A673 (cell line): ENCODE data around the gene SNX8.

Source experiments
- EZH2 ChIP-seq: fragments of 200-600 bp; sonication (generic); IDR thresholded peaks from 2 replicates; pipeline ENCODE4 v1.6.1; 2017; ENCODE audit warnings: borderline replicate concordance, low read depth, mild to moderate bottlenecking, mixed read lengths, antibody characterized with exemption, low read length; ENCODE audit not compliant: poor library complexity, severe bottlenecking
- TF ChIP-seq, protein P1 (sequence below): fragments of 300-800, 200-600 bp; sonication (generic); conservative IDR thresholded peaks from 2 replicates; pipeline ENCODE4 v1.5.1; 2017; ENCODE audit warnings: low read depth, mild to moderate bottlenecking, antibody characterized with exemption, low read length, moderate library complexity, mixed read lengths

- TF ChIP-seq, protein P1, sequence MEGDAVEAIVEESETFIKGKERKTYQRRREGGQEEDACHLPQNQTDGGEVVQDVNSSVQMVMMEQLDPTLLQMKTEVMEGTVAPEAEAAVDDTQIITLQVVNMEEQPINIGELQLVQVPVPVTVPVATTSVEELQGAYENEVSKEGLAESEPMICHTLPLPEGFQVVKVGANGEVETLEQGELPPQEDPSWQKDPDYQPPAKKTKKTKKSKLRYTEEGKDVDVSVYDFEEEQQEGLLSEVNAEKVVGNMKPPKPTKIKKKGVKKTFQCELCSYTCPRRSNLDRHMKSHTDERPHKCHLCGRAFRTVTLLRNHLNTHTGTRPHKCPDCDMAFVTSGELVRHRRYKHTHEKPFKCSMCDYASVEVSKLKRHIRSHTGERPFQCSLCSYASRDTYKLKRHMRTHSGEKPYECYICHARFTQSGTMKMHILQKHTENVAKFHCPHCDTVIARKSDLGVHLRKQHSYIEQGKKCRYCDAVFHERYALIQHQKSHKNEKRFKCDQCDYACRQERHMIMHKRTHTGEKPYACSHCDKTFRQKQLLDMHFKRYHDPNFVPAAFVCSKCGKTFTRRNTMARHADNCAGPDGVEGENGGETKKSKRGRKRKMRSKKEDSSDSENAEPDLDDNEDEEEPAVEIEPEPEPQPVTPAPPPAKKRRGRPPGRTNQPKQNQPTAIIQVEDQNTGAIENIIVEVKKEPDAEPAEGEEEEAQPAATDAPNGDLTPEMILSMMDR: no peak
- no peak for TF ChIP-seq EZH2
Measured at GRCh38 chr7:2256306-2257045, 57.8 kb downstream of the SNX8 start.
